LNCaP clone FGC (cell line): ENCODE data around the gene DGKB.

Experiments used
- DNase-seq: peaks from one replicate; pipeline ENCODE4 v3.0.0-alpha.2; 2011; ENCODE audit warnings: low read depth
- H3K4me3 ChIP-seq: 2 replicates; pipeline ENCODE4 v1.5.1; 2011; ENCODE audit warnings: mild to moderate bottlenecking, low read depth, low read length, control low read depth
- CTCF ChIP-seq: IDR thresholded peaks from 2 replicates; pipeline ENCODE4 v1.5.1; 2012; ENCODE audit warnings: mild to moderate bottlenecking; ENCODE audit not compliant: control insufficient read depth, insufficient read depth; ENCODE audit errors: extremely low read depth

Gene DGKB

GRCh38 chr7:14834456-14834855 is 68.1 kb downstream of the DGKB start:
- no peak for TF ChIP-seq CTCF
- DNase-seq: no peak
- H3K4me3 ChIP-seq: no peak overlapping the region

- no peak overlapping the region for H3K4me3 ChIP-seq
- no peak for TF ChIP-seq CTCF
- no peak for DNase-seq
These were observed 68.8 kb downstream of the DGKB start for GRCh38 chr7:14833707-14834106.

- DNase-seq: no peak
- no peak for TF ChIP-seq CTCF
- no peak overlapping the region for H3K4me3 ChIP-seq
These were observed 74.5 kb downstream of the DGKB start for GRCh38 chr7:14828053-14828452.

GRCh38 chr7:14826426-14826825 is 76.1 kb downstream of the DGKB start:
- H3K4me3 ChIP-seq: no peak overlapping the region
- no peak for DNase-seq
- TF ChIP-seq CTCF: no peak

- TF ChIP-seq CTCF: no peak
- no peak overlapping the region for H3K4me3 ChIP-seq
- DNase-seq: peak; percentile 30
These were observed 76.6 kb downstream of the DGKB start for GRCh38 chr7:14825912-14826311.

- no peak for DNase-seq
- no peak for TF ChIP-seq CTCF
- H3K4me3 ChIP-seq: no peak overlapping the region
These were observed 80.1 kb downstream of the DGKB start for GRCh38 chr7:14822481-14822854.

- no peak overlapping the region for H3K4me3 ChIP-seq
- TF ChIP-seq CTCF: no peak
- no peak for DNase-seq
These were observed 80.6 kb downstream of the DGKB start for GRCh38 chr7:14821757-14822480.
